Skeletal muscle satellite cell (primary cell): ENCODE data around the gene EEF1AKMT1.

Source experiments
- H3K27me3 ChIP-seq: 2 replicates; pipeline ENCODE4 v1.7.0; 2013; ENCODE audit warnings: low read length; ENCODE audit not compliant: control insufficient read depth, insufficient read depth
- H3K36me3 ChIP-seq: 2 replicates; pipeline ENCODE4 v1.7.0; 2013; ENCODE audit warnings: mild to moderate bottlenecking, control low read depth, low read length; ENCODE audit not compliant: insufficient read depth
- H3K4me1 ChIP-seq: 2 replicates; pipeline ENCODE4 v1.7.0; 2013; ENCODE audit warnings: low read length; ENCODE audit not compliant: control insufficient read depth, insufficient read depth
- H3K4me2 ChIP-seq: 2 replicates; pipeline ENCODE4 v1.7.0; 2013; ENCODE audit warnings: mild to moderate bottlenecking, low read length
- H3K4me3 ChIP-seq: 2 replicates; pipeline ENCODE4 v1.7.0; 2013; ENCODE audit warnings: low read length
- H3K9ac ChIP-seq: 2 replicates; pipeline ENCODE4 v1.7.0; 2013; ENCODE audit warnings: mild to moderate bottlenecking, low read depth, low read length, moderate library complexity
- H3K9me3 ChIP-seq: replicated peaks from 2 replicates; pipeline ENCODE4 v1.7.0; 2013; ENCODE audit warnings: mild to moderate bottlenecking, control low read depth, low read length

EEF1AKMT1 gene

GRCh38 chr13:20703780-20704458, 69.8 kb downstream of the EEF1AKMT1 start:
- peaks cover 11% of the 10 kb centered on the region for H3K4me1 ChIP-seq
- peak overlapping the region; percentile 84 for H3K4me2 ChIP-seq
- peak overlapping the region; percentile 92 for H3K4me3 ChIP-seq
- H3K9ac ChIP-seq = peak overlapping the region; percentile 79
- no peaks in the 10 kb centered on the region for H3K27me3 ChIP-seq
- H3K9me3 ChIP-seq = no peaks in the 10 kb centered on the region
- H3K36me3 ChIP-seq = no peaks in the 10 kb centered on the region

DNA sequence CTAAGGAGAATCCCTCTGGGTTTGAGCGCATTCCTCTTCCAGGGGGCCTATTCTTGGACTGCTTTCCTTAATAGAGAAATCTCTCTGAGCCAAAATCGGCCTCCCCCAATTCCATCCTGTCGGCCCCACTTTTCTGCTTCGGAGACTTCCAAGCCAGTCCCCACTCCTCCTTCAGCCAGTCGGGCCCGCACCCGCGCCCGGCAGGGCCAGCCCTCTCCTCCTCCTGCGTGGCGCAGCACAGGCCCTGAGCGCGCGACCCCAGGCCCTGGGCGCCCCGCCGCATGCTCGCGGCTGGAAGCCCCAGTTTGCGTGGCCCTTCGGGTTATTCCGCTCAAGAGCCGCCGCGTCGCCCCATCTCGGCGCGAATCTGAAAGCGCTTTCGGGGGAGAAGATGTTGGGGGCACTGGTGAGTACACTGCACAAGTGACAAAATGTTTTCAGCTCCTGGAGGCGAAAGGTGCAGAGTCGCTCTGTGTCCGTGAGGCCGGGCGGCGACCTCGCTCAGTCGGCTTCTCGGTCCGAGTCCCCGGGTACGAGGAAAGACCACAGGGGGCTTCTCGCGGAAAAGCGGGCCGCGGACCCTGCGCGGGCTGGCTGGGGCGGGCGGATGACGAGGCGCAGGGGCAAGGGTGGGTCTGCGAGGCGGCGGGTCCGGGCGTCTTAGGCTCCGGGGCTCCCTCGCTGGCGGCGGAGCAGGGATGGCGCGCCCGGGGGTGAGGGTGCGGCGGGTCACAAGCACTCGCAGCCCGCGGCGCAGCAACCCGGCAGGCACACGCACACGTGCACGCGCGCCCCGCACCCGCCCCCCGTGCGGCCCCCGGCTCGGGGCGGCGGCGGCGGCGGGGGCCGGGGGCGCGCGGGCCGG, 70.6 kb downstream of the EEF1AKMT1 start, which contains the start of gene IL17D:
IL17D (plus strand) TSS at position 785 of the 865 bp plus-strand sequence. CDS start 303 bp downstream, outside the sequence.
- Histone ChIP-seq H3K27me3 (no peaks in the 10 kb centered on the region), H3K4me1 (peaks cover 5% of the 10 kb centered on the region), H3K4me2 (peak within 1 kb of the TSS; percentile 100), H3K4me3 (peak within 1 kb of the TSS; percentile 92), H3K9me3 (no peaks in the 10 kb centered on the region), H3K36me3 (no peaks in the 10 kb centered on the region), H3K9ac (peak within 1 kb of the TSS; percentile 86)

GRCh38 chr13:20702530-20702914, 71.2 kb downstream of the EEF1AKMT1 start:
- Histone ChIP-seq H3K9me3 (no peaks in the 10 kb centered on the region), H3K36me3 (no peaks in the 10 kb centered on the region), H3K4me3 (peak overlapping the region; percentile 92), H3K4me1 (peaks cover 4% of the 10 kb centered on the region), H3K9ac (peak overlapping the region; percentile 86), H3K27me3 (no peaks in the 10 kb centered on the region), H3K4me2 (peak overlapping the region; percentile 100)

- Histone ChIP-seq H3K4me1 (peaks cover 4% of the 10 kb centered on the region), H3K36me3 (no peaks in the 10 kb centered on the region), H3K9ac (no peak overlapping the region), H3K4me2 (no peak overlapping the region), H3K27me3 (no peaks in the 10 kb centered on the region), H3K4me3 (no peak overlapping the region), H3K9me3 (no peaks in the 10 kb centered on the region)
These were observed 72.3 kb downstream of the EEF1AKMT1 start for GRCh38 chr13:20701461-20701860.

GRCh38 chr13:20700288-20700687, 73.5 kb downstream of the EEF1AKMT1 start:
- no peaks in the 10 kb centered on the region for H3K27me3 ChIP-seq
- no peak overlapping the region for H3K4me3 ChIP-seq
- H3K4me1 ChIP-seq = peaks cover 4% of the 10 kb centered on the region
- no peak overlapping the region for H3K4me2 ChIP-seq
- no peak overlapping the region for H3K9ac ChIP-seq
- H3K9me3 ChIP-seq = no peaks in the 10 kb centered on the region
- no peaks in the 10 kb centered on the region for H3K36me3 ChIP-seq

DNA sequence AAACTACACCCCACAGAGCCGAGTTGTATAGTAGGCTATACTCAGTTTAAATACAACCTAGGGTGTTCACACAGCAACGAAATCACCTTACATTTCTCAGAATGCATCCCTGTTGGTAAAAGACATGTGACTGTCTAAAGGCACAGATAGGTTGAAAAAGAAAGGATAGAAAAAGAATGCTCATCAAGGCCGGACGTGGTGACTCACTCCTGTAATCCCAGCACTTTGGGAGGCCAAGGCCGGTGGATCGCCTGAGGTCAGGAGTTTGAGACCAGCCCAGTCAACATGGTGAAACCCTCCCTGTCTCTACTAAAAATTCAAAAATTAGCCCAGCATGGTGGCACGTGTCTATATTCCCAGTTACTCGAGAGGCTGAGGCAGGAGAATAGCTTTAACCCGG, 74.0 kb downstream of the EEF1AKMT1 start:
- H3K9ac ChIP-seq = no peak overlapping the region
- no peaks in the 10 kb centered on the region for H3K9me3 ChIP-seq
- no peak overlapping the region for H3K4me2 ChIP-seq
- no peak overlapping the region for H3K4me3 ChIP-seq
- H3K4me1 ChIP-seq = peaks cover 4% of the 10 kb centered on the region
- H3K36me3 ChIP-seq = no peaks in the 10 kb centered on the region
- no peaks in the 10 kb centered on the region for H3K27me3 ChIP-seq

GRCh38 chr13:20696073-20696472, 77.7 kb downstream of the EEF1AKMT1 start:
- no peaks in the 10 kb centered on the region for H3K4me1 ChIP-seq
- no peaks in the 10 kb centered on the region for H3K36me3 ChIP-seq
- no peaks in the 10 kb centered on the region for H3K9me3 ChIP-seq
- no peak overlapping the region for H3K4me3 ChIP-seq
- no peak overlapping the region for H3K4me2 ChIP-seq
- H3K27me3 ChIP-seq = no peaks in the 10 kb centered on the region
- no peak overlapping the region for H3K9ac ChIP-seq

GRCh38 chr13:20691616-20692015, 82.1 kb downstream of the EEF1AKMT1 start:
- Histone ChIP-seq H3K4me2 (no peak overlapping the region), H3K27me3 (no peaks in the 10 kb centered on the region), H3K36me3 (no peaks in the 10 kb centered on the region), H3K9me3 (no peaks in the 10 kb centered on the region), H3K4me3 (no peak overlapping the region), H3K4me1 (no peaks in the 10 kb centered on the region), H3K9ac (no peak overlapping the region)

DNA sequence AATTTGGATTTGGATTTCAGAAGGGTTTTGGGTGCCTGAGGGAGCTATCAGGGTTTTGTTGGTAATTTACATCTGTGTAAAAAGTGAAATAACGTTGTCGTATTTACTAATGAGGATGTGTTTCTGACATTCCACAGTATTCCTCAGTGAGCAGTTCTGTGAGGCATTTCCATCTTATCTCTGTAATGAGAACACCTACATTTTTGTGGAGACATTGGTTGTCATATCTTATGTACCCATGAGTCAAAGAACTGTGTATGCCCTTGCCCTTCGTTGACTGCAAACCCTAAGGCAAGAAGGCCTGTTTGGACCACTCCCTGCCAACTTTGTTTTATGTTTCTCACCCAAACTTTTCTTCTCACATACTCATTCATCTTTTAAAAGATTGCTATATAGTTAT, 84.5 kb downstream of the EEF1AKMT1 start:
- no peaks in the 10 kb centered on the region for H3K9me3 ChIP-seq
- no peaks in the 10 kb centered on the region for H3K27me3 ChIP-seq
- H3K4me1 ChIP-seq = no peaks in the 10 kb centered on the region
- no peak overlapping the region for H3K4me2 ChIP-seq
- H3K9ac ChIP-seq = no peak overlapping the region
- no peak overlapping the region for H3K4me3 ChIP-seq
- no peaks in the 10 kb centered on the region for H3K36me3 ChIP-seq

- Histone ChIP-seq H3K9ac (no peak overlapping the region), H3K36me3 (no peaks in the 10 kb centered on the region), H3K4me3 (no peak overlapping the region), H3K27me3 (no peaks in the 10 kb centered on the region), H3K4me1 (peaks cover 1% of the 10 kb centered on the region), H3K4me2 (no peak overlapping the region), H3K9me3 (no peaks in the 10 kb centered on the region)
These were observed 86.7 kb downstream of the EEF1AKMT1 start for GRCh38 chr13:20686863-20687579.

GRCh38 chr13:20686167-20686566, 87.6 kb downstream of the EEF1AKMT1 start:
- Histone ChIP-seq H3K36me3 (no peaks in the 10 kb centered on the region), H3K4me2 (no peak overlapping the region), H3K4me1 (peaks cover 10% of the 10 kb centered on the region), H3K9ac (no peak overlapping the region), H3K9me3 (no peaks in the 10 kb centered on the region), H3K4me3 (no peak overlapping the region), H3K27me3 (no peaks in the 10 kb centered on the region)
